ENCODE data around the gene CYP46A1. TPM values are rescaled to one million over a fixed set of nuclear protein-coding genes. Genes with fewer than 3 reads are reported as not detected.

Gene CYP46A1
- total RNA-seq, 1 experiment from 2014 or later: 0.42 TPM

GRCh38 chr14:99737956-99738667 lies 54.0 kb downstream of the CYP46A1 start:
- H3K27me3 ChIP-seq (ENCODE audit: control insufficient read depth, insufficient read depth, low read length): no peaks in the 10 kb centered on the region
- DNase-seq: no peak
- H3K36me3 ChIP-seq (replicated peaks; ENCODE audit: control insufficient read depth, insufficient read depth, low read length): no peaks in the 10 kb centered on the region
- H3K4me3 ChIP-seq (ENCODE audit: insufficient read depth, low read depth, low read length): no peak overlapping the region

- H3K4me3 ChIP-seq (ENCODE audit: insufficient read depth, low read depth, low read length): no peak overlapping the region
- no peak for DNase-seq
- H3K27me3 ChIP-seq (ENCODE audit: control insufficient read depth, insufficient read depth, low read length): no peaks in the 10 kb centered on the region
- no peaks in the 10 kb centered on the region for H3K36me3 ChIP-seq (replicated peaks; ENCODE audit: control insufficient read depth, insufficient read depth, low read length)
Measured at GRCh38 chr14:99740411-99740810, 56.3 kb downstream of the CYP46A1 start.

- Histone ChIP-seq H3K36me3 (replicated peaks; ENCODE audit: control insufficient read depth, insufficient read depth, low read length) (no peaks in the 10 kb centered on the region), H3K4me3 (ENCODE audit: insufficient read depth, low read depth, low read length) (no peak overlapping the region), H3K27me3 (ENCODE audit: control insufficient read depth, insufficient read depth, low read length) (no peaks in the 10 kb centered on the region; the same call in 1 of the 2 replicates)
- no peak for DNase-seq
Measured at GRCh38 chr14:99741227-99741976, 57.3 kb downstream of the CYP46A1 start.

- no peaks in the 10 kb centered on the region; the same call in 1 of the 2 replicates for H3K27me3 ChIP-seq (ENCODE audit: control insufficient read depth, insufficient read depth, low read length)
- no peaks in the 10 kb centered on the region for H3K36me3 ChIP-seq (replicated peaks; ENCODE audit: control insufficient read depth, insufficient read depth, low read length)
- no peak for DNase-seq
- H3K4me3 ChIP-seq (ENCODE audit: insufficient read depth, low read depth, low read length): no peak overlapping the region
Measured at GRCh38 chr14:99742074-99742473, 58.0 kb downstream of the CYP46A1 start.

GRCh38 chr14:99742509-99743487 lies 58.7 kb downstream of the CYP46A1 start:
- no peak for DNase-seq
- no peak overlapping the region for H3K4me3 ChIP-seq (ENCODE audit: insufficient read depth, low read depth, low read length)
- H3K36me3 ChIP-seq (replicated peaks; ENCODE audit: control insufficient read depth, insufficient read depth, low read length): no peaks in the 10 kb centered on the region
- no peaks in the 10 kb centered on the region; the same call in 1 of the 2 replicates for H3K27me3 ChIP-seq (ENCODE audit: control insufficient read depth, insufficient read depth, low read length)

- peak; percentile 85 for DNase-seq
- Histone ChIP-seq H3K27me3 (ENCODE audit: control insufficient read depth, insufficient read depth, low read length) (no peaks in the 10 kb centered on the region; the same call in 1 of the 2 replicates), H3K4me3 (ENCODE audit: insufficient read depth, low read depth, low read length) (no peak overlapping the region), H3K36me3 (replicated peaks; ENCODE audit: control insufficient read depth, insufficient read depth, low read length) (no peaks in the 10 kb centered on the region)
Measured at GRCh38 chr14:99744199-99744872, 60.2 kb downstream of the CYP46A1 start.

- H3K27me3 ChIP-seq (ENCODE audit: control insufficient read depth, insufficient read depth, low read length): no peaks in the 10 kb centered on the region; the same call in 1 of the 2 replicates
Measured at GRCh38 chr14:99744873-99745224, 60.8 kb downstream of the CYP46A1 start.

GRCh38 chr14:99745307-99745951 lies 61.3 kb downstream of the CYP46A1 start:
- Histone ChIP-seq H3K36me3 (replicated peaks; ENCODE audit: control insufficient read depth, insufficient read depth, low read length) (no peaks in the 10 kb centered on the region), H3K27me3 (ENCODE audit: control insufficient read depth, insufficient read depth, low read length) (no peaks in the 10 kb centered on the region; the same call in 1 of the 2 replicates), H3K4me3 (ENCODE audit: insufficient read depth, low read depth, low read length) (no peak overlapping the region)
- no peak for DNase-seq

More at GRCh38 chr14:99744873-99745224, 60.8 kb downstream of the CYP46A1 start:
- Histone ChIP-seq H3K36me3 (replicated peaks; ENCODE audit: control insufficient read depth, insufficient read depth, low read length) (no peaks in the 10 kb centered on the region), H3K4me3 (ENCODE audit: insufficient read depth, low read depth, low read length) (no peak overlapping the region)
- DNase-seq: no peak

GRCh38 chr14:99747167-99747566 lies 63.1 kb downstream of the CYP46A1 start:
- Histone ChIP-seq H3K36me3 (replicated peaks; ENCODE audit: control insufficient read depth, insufficient read depth, low read length) (no peaks in the 10 kb centered on the region), H3K27me3 (ENCODE audit: control insufficient read depth, insufficient read depth, low read length) (no peaks in the 10 kb centered on the region; the same call in 1 of the 2 replicates), H3K4me3 (ENCODE audit: insufficient read depth, low read depth, low read length) (no peak overlapping the region)
- no peak for DNase-seq

- DNase-seq: no peak
- no peak overlapping the region for H3K4me3 ChIP-seq (ENCODE audit: insufficient read depth, low read depth, low read length)
- no peaks in the 10 kb centered on the region for H3K36me3 ChIP-seq (replicated peaks; ENCODE audit: control insufficient read depth, insufficient read depth, low read length)
- no peaks in the 10 kb centered on the region; the same call in 1 of the 2 replicates for H3K27me3 ChIP-seq (ENCODE audit: control insufficient read depth, insufficient read depth, low read length)
Measured at GRCh38 chr14:99747582-99748330, 63.7 kb downstream of the CYP46A1 start.

GRCh38 chr14:99748529-99748928 lies 64.4 kb downstream of the CYP46A1 start:
- no peak for DNase-seq
- no peak overlapping the region for H3K4me3 ChIP-seq (ENCODE audit: insufficient read depth, low read depth, low read length)
- H3K36me3 ChIP-seq (replicated peaks; ENCODE audit: control insufficient read depth, insufficient read depth, low read length): no peaks in the 10 kb centered on the region
- H3K27me3 ChIP-seq (ENCODE audit: control insufficient read depth, insufficient read depth, low read length): no peaks in the 10 kb centered on the region; the same call in 1 of the 2 replicates

GRCh38 chr14:99749142-99749541 lies 65.0 kb downstream of the CYP46A1 start:
- peak; percentile 84 for DNase-seq
- Histone ChIP-seq H3K36me3 (replicated peaks; ENCODE audit: control insufficient read depth, insufficient read depth, low read length) (no peaks in the 10 kb centered on the region), H3K4me3 (ENCODE audit: insufficient read depth, low read depth, low read length) (no peak overlapping the region), H3K27me3 (ENCODE audit: control insufficient read depth, insufficient read depth, low read length) (no peaks in the 10 kb centered on the region; the same call in 1 of the 2 replicates)
